Measurements from ENCODE around the gene YIF1B. TPM values are rescaled to one million over a fixed set of nuclear protein-coding genes. Genes with fewer than 3 reads are reported as not detected.

The YIF1B gene
- total and polyA plus RNA-seq, 2 experiments from 2014 or later, result 61.5 to 140 TPM

DNA sequence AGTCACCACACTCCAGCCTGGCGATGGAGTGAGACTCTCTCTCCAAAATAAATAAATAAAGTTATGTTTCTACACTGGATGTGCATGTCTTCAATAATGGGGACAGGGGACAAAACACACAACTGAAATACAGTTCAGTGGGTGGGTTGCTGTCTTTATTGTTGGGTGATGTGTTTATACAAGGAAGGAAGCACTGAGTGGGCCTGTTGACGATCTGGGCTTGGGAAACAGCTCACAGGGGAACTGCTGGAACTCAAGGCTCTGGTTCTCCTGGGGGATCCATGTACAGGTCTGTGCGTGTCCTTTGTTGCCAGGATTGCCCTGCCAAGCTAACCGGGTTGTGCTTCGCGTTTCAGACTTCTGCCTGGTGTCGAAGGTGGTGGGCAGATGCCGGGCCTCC is 32.5 kb downstream of the YIF1B start:
- H3K4me3 ChIP-seq, result no peak overlapping the region
- H3K27me3 ChIP-seq, result no peaks in the 10 kb centered on the region
- no peak for DNase-seq (ENCODE audit: low read depth in 1 of 2, low spot score in 1 of 2)
- H3K27ac ChIP-seq, result peak overlapping the region; percentile 87
- peaks cover 32% of the 10 kb centered on the region for H3K4me1 ChIP-seq (ENCODE audit: low read depth)
- no peaks in the 10 kb centered on the region for H3K9me3 ChIP-seq (ENCODE audit: low read depth)
- TF ChIP-seq, protein P1, sequence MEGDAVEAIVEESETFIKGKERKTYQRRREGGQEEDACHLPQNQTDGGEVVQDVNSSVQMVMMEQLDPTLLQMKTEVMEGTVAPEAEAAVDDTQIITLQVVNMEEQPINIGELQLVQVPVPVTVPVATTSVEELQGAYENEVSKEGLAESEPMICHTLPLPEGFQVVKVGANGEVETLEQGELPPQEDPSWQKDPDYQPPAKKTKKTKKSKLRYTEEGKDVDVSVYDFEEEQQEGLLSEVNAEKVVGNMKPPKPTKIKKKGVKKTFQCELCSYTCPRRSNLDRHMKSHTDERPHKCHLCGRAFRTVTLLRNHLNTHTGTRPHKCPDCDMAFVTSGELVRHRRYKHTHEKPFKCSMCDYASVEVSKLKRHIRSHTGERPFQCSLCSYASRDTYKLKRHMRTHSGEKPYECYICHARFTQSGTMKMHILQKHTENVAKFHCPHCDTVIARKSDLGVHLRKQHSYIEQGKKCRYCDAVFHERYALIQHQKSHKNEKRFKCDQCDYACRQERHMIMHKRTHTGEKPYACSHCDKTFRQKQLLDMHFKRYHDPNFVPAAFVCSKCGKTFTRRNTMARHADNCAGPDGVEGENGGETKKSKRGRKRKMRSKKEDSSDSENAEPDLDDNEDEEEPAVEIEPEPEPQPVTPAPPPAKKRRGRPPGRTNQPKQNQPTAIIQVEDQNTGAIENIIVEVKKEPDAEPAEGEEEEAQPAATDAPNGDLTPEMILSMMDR (IDR thresholded peaks at IDR 0.05; ENCODE audit: low read depth, low read length), result no peak
- peaks cover 5% of the 10 kb centered on the region for H3K36me3 ChIP-seq

DNA sequence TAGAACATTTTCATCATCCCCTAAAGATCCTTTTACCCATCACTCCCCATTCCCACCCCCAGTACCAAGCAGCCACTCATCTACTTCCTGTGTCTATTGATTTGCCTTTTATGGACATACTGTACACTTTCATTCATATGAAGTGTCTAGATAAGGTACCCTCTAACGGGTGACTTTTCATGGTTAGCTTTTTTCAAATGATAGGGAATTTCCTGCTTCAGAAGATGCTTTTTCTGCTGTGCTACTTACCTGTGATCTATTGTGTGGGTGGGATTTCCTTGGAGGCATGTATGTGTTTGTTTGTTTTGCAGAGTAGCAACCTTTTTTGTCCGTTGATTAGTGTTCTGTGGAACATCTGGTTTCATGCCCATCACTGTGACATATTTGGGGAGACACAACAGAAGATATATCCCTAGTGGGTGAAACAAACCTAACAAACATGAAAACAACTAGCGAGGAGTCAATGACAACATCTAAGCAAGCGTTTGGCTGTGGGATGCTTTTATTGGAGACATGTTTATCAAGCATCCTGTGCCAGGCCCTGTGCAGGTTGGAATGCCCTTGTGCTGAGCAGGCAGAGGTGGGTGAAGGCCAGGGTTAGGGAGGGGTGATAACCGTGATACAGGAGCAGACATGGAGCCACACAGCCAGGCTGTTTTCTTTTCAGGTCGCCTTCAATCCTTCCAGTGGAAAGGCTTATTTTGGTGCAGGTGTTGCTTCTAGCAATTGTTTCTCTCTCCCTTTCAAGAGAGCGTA is 33.8 kb downstream of the YIF1B start:
- Histone ChIP-seq H3K9me3 (ENCODE audit: low read depth) (no peaks in the 10 kb centered on the region), H3K4me3 (no peak overlapping the region), H3K36me3 (peaks cover 4% of the 10 kb centered on the region), H3K27ac (peak overlapping the region; percentile 87), H3K4me1 (ENCODE audit: low read depth) (peaks cover 41% of the 10 kb centered on the region), H3K27me3 (no peaks in the 10 kb centered on the region)
- TF ChIP-seq, protein P1 (IDR thresholded peaks at IDR 0.05; ENCODE audit: low read depth, low read length), result no peak
- DNase-seq (ENCODE audit: low read depth in 1 of 2, low spot score in 1 of 2), result no peak

DNA sequence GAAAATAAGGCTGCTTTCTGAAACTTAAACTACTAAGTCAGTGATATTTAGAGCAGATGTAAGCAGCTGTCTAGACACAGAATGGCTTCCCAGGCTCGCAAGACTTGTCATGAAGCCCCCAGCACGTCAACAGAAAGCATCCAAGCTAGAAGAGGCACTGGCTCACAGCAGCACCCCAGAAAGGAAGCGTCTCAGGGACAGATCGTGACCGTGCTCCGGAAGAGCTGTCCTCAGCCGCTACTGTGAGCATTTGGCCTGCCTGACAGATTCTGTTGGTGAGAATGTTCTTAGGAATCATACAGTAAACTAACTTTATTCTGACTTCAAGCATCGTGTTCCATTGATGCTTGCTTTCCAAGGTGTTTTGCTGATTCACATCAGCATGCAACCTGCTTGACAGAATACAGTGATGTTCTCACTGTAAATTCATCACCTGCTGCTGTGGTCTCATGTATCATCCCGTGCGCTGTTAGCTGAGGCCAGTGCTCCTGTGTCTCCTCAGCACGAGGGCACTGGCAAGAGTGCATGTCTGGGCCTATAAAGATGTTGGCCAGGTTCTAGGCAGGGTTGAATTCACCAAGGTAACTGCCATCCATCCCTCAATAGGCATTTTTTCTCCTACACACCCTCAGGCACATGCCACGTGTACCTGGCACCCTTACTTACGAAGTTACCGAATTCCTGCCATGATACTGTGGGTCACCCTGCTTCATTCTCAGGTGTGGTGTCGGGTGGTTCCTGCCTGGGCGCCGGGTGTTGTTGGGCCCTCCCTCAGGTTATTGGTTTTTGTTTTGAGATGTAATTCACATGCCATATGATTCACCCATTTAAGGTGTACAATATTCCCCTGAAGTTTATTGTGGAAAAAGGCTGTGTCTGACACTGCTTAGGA is 35.5 kb downstream of the YIF1B start:
- H3K4me3 ChIP-seq, result no peak overlapping the region
- H3K27me3 ChIP-seq, result no peaks in the 10 kb centered on the region
- H3K36me3 ChIP-seq, result peaks cover 2% of the 10 kb centered on the region
- peak overlapping the region; percentile 97 for H3K27ac ChIP-seq
- H3K9me3 ChIP-seq (ENCODE audit: low read depth), result no peaks in the 10 kb centered on the region
- TF ChIP-seq, protein P1 (IDR thresholded peaks at IDR 0.05; ENCODE audit: low read depth, low read length), result no peak
- no peak for DNase-seq (ENCODE audit: low read depth in 1 of 2, low spot score in 1 of 2)
- peaks cover 41% of the 10 kb centered on the region for H3K4me1 ChIP-seq (ENCODE audit: low read depth)

DNA sequence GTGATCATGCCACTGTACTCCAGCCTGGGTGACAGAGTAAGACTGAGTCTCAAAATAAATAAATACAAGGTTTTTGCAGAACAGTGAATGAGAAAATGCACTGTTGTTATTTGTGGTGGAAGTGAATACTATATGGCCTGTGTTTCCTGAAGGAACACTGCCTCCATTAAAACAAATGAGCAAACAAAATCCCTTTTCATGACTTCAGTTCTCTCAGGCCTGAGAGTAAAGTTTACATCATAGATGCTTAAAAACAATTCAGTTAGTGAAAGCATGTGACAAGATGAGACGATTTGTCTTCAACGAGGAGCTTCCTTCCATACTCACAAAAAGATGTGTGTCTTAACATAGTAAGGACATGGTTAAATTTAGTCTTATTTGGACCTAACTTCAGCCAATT is 37.0 kb downstream of the YIF1B start:
- DNase-seq (ENCODE audit: low read depth in 1 of 2, low spot score in 1 of 2), result no peak
- peak overlapping the region; percentile 97 for H3K27ac ChIP-seq
- H3K4me3 ChIP-seq, result no peak overlapping the region
- peaks cover 44% of the 10 kb centered on the region for H3K4me1 ChIP-seq (ENCODE audit: low read depth)
- H3K9me3 ChIP-seq (ENCODE audit: low read depth), result no peaks in the 10 kb centered on the region
- TF ChIP-seq, protein P1 (IDR thresholded peaks at IDR 0.05; ENCODE audit: low read depth, low read length), result no peak
- no peaks in the 10 kb centered on the region for H3K27me3 ChIP-seq
- H3K36me3 ChIP-seq, result no peaks in the 10 kb centered on the region

DNA sequence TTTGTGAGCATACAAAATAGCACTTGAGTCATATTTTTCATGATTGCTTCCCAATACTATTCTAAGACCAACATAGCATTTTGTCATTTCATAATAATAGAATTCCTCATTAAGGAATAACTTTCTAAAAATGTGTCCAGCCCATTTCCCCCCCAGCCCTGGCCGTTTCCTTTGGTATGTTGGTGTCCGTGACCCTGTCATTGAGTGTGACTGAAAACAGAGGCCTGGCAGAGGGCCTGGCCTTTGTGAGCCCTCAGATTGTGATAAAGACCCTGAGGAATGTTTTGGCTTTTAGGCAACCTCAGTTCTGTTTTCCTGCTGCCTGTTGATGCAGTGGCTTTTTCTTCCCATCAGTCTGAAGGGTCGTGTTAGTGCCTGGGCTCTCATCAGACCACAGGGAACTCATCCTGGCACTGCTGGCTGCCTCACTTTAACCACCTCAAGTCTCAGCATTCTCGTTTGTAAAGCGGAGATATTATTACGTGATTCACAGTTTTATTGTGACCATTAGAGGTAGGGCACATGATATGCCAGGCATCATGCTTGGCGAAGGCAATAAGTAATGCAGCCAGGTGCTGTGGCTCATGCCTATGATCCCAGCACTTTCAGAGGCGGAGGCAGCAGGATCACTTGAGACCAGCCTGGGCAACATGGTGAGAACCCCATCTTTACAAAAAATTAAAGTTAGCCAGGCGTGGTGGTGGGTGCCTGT is 37.6 kb downstream of the YIF1B start:
- peak overlapping the region; percentile 97 for H3K27ac ChIP-seq
- peak; percentile 86 for DNase-seq (ENCODE audit: low read depth in 1 of 2, low spot score in 1 of 2)
- TF ChIP-seq, protein P1 (IDR thresholded peaks at IDR 0.05; ENCODE audit: low read depth, low read length), result no peak

More for the DNA sequence above, 37.6 kb downstream of the YIF1B start:
- Histone ChIP-seq H3K4me3 (no peak overlapping the region), H3K27me3 (no peaks in the 10 kb centered on the region), H3K36me3 (no peaks in the 10 kb centered on the region), H3K4me1 (ENCODE audit: low read depth) (peaks cover 44% of the 10 kb centered on the region), H3K9me3 (ENCODE audit: low read depth) (no peaks in the 10 kb centered on the region)

All from cardiac muscle cell (in vitro differentiated cells and primary cell).